ENCODE data around the gene STX11.

STX11 gene

GRCh38 chr6:144189351-144189750 lies 39.0 kb downstream of the STX11 start:
- CTCF ChIA-PET, result no interaction called here

GRCh38 chr6:144190080-144190479 lies 39.8 kb downstream of the STX11 start:
- TF ChIP-seq TARDBP (IDR thresholded peaks at IDR 0.05), result no peak
- no peak for TF ChIP-seq FOXM1 (IDR thresholded peaks at IDR 0.05; ENCODE audit: borderline replicate concordance)
- no peak for TF ChIP-seq HDGF (IDR thresholded peaks at IDR 0.05; ENCODE audit: borderline replicate concordance)
- TF ChIP-seq SUZ12 (IDR thresholded peaks at IDR 0.05), result no peak
- no peak for TF ChIP-seq ARNT (IDR thresholded peaks at IDR 0.05)
- no peak for TF ChIP-seq ELF4 (IDR thresholded peaks at IDR 0.05)
- no peak for TF ChIP-seq L3MBTL2 (conservative IDR thresholded peaks at IDR 0.05)
- TF ChIP-seq SP1 (IDR thresholded peaks at IDR 0.05), result no peak
- TF ChIP-seq LEF1 (IDR thresholded peaks at IDR 0.05; ENCODE audit: borderline replicate concordance), result no peak
- no peak for TF ChIP-seq PKNOX1 (IDR thresholded peaks at IDR 0.05)
- TF ChIP-seq FOXA1 (IDR thresholded peaks at IDR 0.05), result no peak
- POLR2A ChIA-PET, result no interaction called here
- DNase-seq (ENCODE audit: extremely low spot score), result no peak
- CTCF ChIA-PET, result no interaction called here

More at GRCh38 chr6:144189351-144189750, 39.0 kb downstream of the STX11 start:
- no peak for TF ChIP-seq SP1 (IDR thresholded peaks at IDR 0.05)
- no peak for TF ChIP-seq FOXK2 (IDR thresholded peaks at IDR 0.05)
- no peak for TF ChIP-seq NFRKB (IDR thresholded peaks at IDR 0.05)
- TF ChIP-seq L3MBTL2 (conservative IDR thresholded peaks at IDR 0.05), result no peak
- no peak for TF ChIP-seq TARDBP (IDR thresholded peaks at IDR 0.05)
- TF ChIP-seq HDGF (IDR thresholded peaks at IDR 0.05; ENCODE audit: borderline replicate concordance), result no peak
- TF ChIP-seq ZNF384 (IDR thresholded peaks at IDR 0.05), result no peak
- TF ChIP-seq LEF1 (IDR thresholded peaks at IDR 0.05; ENCODE audit: borderline replicate concordance), result no peak
- no peak for TF ChIP-seq ARNT (IDR thresholded peaks at IDR 0.05)
- no peak for TF ChIP-seq PKNOX1 (IDR thresholded peaks at IDR 0.05)
- no peak for TF ChIP-seq SUZ12 (IDR thresholded peaks at IDR 0.05)
- TF ChIP-seq BHLHE40 (IDR thresholded peaks at IDR 0.05; ENCODE audit: borderline replicate concordance), result no peak
- TF ChIP-seq ELF4 (IDR thresholded peaks at IDR 0.05), result no peak
- TF ChIP-seq FOXA1 (IDR thresholded peaks at IDR 0.05), result no peak
- TF ChIP-seq FOXM1 (IDR thresholded peaks at IDR 0.05; ENCODE audit: borderline replicate concordance), result no peak
- no peak for TF ChIP-seq CTBP1 (IDR thresholded peaks at IDR 0.05; ENCODE audit: borderline replicate concordance)
- POLR2A ChIA-PET, result no interaction called here
- no peak for DNase-seq (ENCODE audit: extremely low spot score)

GRCh38 chr6:144190593-144190992 lies 40.3 kb downstream of the STX11 start:
- ChIA-PET CTCF (no interaction called here), POLR2A (interaction anchor here (0.6 kb wide), 1 partner anchor 123 kb away, joined by 4 read pairs; no protein-coding TSS in a partner anchor)
- no peak for DNase-seq (ENCODE audit: extremely low spot score)

GRCh38 chr6:144193181-144193580 lies 42.9 kb downstream of the STX11 start:
- ChIA-PET CTCF (no interaction called here), POLR2A (no interaction called here)
- no peak for TF ChIP-seq FOXM1 (IDR thresholded peaks at IDR 0.05; ENCODE audit: borderline replicate concordance)
- no peak for TF ChIP-seq CTBP1 (IDR thresholded peaks at IDR 0.05; ENCODE audit: borderline replicate concordance)
- TF ChIP-seq TARDBP (IDR thresholded peaks at IDR 0.05), result no peak
- no peak for TF ChIP-seq FOXA1 (IDR thresholded peaks at IDR 0.05)
- no peak for TF ChIP-seq ELF4 (IDR thresholded peaks at IDR 0.05)
- no peak for TF ChIP-seq LEF1 (IDR thresholded peaks at IDR 0.05; ENCODE audit: borderline replicate concordance)
- TF ChIP-seq FOXK2 (IDR thresholded peaks at IDR 0.05), result no peak
- TF ChIP-seq SP1 (IDR thresholded peaks at IDR 0.05), result no peak
- no peak for DNase-seq (ENCODE audit: extremely low spot score)

More at GRCh38 chr6:144190593-144190992, 40.3 kb downstream of the STX11 start:
- no peak for TF ChIP-seq SUZ12 (IDR thresholded peaks at IDR 0.05)
- TF ChIP-seq ZNF384 (IDR thresholded peaks at IDR 0.05), result no peak
- no peak for TF ChIP-seq L3MBTL2 (conservative IDR thresholded peaks at IDR 0.05)
- no peak for TF ChIP-seq HDGF (IDR thresholded peaks at IDR 0.05; ENCODE audit: borderline replicate concordance)
- TF ChIP-seq FOXK2 (IDR thresholded peaks at IDR 0.05), result no peak
- no peak for TF ChIP-seq LEF1 (IDR thresholded peaks at IDR 0.05; ENCODE audit: borderline replicate concordance)
- TF ChIP-seq FOXA1 (IDR thresholded peaks at IDR 0.05), result no peak
- TF ChIP-seq NFRKB (IDR thresholded peaks at IDR 0.05), result no peak
- no peak for TF ChIP-seq TARDBP (IDR thresholded peaks at IDR 0.05)
- no peak for TF ChIP-seq ELF4 (IDR thresholded peaks at IDR 0.05)
- TF ChIP-seq SP1 (IDR thresholded peaks at IDR 0.05), result no peak
- TF ChIP-seq PKNOX1 (IDR thresholded peaks at IDR 0.05), result no peak
- TF ChIP-seq CTBP1 (IDR thresholded peaks at IDR 0.05; ENCODE audit: borderline replicate concordance), result no peak

- TF ChIP-seq NFRKB (IDR thresholded peaks at IDR 0.05) (no peak), TARDBP (IDR thresholded peaks at IDR 0.05) (no peak), FOXM1 (IDR thresholded peaks at IDR 0.05; ENCODE audit: borderline replicate concordance) (no peak), LEF1 (IDR thresholded peaks at IDR 0.05; ENCODE audit: borderline replicate concordance) (no peak), SP1 (IDR thresholded peaks at IDR 0.05) (no peak), FOXA1 (IDR thresholded peaks at IDR 0.05) (no peak), ELF4 (IDR thresholded peaks at IDR 0.05) (no peak), PKNOX1 (IDR thresholded peaks at IDR 0.05) (no peak), ARNT (IDR thresholded peaks at IDR 0.05) (no peak), SUZ12 (IDR thresholded peaks at IDR 0.05) (no peak), FOXK2 (IDR thresholded peaks at IDR 0.05) (no peak), BHLHE40 (IDR thresholded peaks at IDR 0.05; ENCODE audit: borderline replicate concordance) (no peak), ZNF384 (IDR thresholded peaks at IDR 0.05) (no peak)
- no peak for DNase-seq (ENCODE audit: extremely low spot score)
- ChIA-PET CTCF (interaction anchor here (0.7 kb wide), 1 partner anchor 288 kb away, joined by 3 read pairs; no protein-coding TSS in a partner anchor), POLR2A (no interaction called here)
These were observed 44.0 kb downstream of the STX11 start for GRCh38 chr6:144194293-144194810.

All from HEK293T (cell line).